ENCODE measurements around the gene UBE3C.

Gene UBE3C

GRCh38 chr7:157299317-157299612 is 160.5 kb downstream of the UBE3C start:
- DNase-seq = no peak

- peak; percentile 13 for DNase-seq
Measured at GRCh38 chr7:157299613-157300368, 161.1 kb downstream of the UBE3C start.

- no peak for DNase-seq
Measured at GRCh38 chr7:157300369-157300825, 161.7 kb downstream of the UBE3C start.

GRCh38 chr7:157301610-157302120 is 162.9 kb downstream of the UBE3C start:
- no peak for DNase-seq

GRCh38 chr7:157306846-157307838 is 168.4 kb downstream of the UBE3C start:
- no peak for DNase-seq

- DNase-seq = no peak
Measured at GRCh38 chr7:157309988-157310668, 171.4 kb downstream of the UBE3C start.

GRCh38 chr7:157310676-157311185 is 172.0 kb downstream of the UBE3C start:
- no peak for DNase-seq

- peak; percentile 61 for DNase-seq
Measured at GRCh38 chr7:157312941-157313340, 174.2 kb downstream of the UBE3C start.

- no peak for DNase-seq
Measured at GRCh38 chr7:157313645-157314044, 174.9 kb downstream of the UBE3C start.

- DNase-seq = peak; percentile 73
Measured at GRCh38 chr7:157318015-157318706, 179.4 kb downstream of the UBE3C start.

Data from MV-4-11 (cell line).